ENCODE results near the gene ATP8B4.

DNA sequence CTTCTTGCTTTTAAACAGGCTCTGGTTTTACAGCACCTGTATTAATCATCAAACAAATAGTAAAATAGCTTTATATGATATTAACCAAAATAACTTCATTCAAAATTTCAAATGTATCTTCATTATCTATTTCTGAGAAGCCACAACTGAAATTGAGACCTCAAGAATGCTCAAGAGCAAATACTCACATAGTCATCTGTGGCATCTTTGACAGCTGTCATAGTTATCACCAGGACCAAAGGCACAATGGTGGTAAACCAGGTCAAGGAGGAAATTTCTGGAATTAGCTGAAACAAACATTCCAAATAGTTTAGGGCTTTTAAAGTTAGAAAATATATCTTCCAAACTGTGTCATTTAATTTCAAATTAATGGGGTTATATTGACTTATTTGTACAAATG is 74.6 kb downstream of the ATP8B4 start:
- TF ChIP-seq POLR2A (IDR thresholded peaks at IDR 0.05; ENCODE audit: low read depth, low read length) (no peak), POU2F2 (IDR thresholded peaks at IDR 0.05; ENCODE audit: low read depth, low read length) (no peak), TAF1 (IDR thresholded peaks at IDR 0.05; ENCODE audit: low read depth, low read length) (no peak), POLR2AphosphoS5 (IDR thresholded peaks at IDR 0.05; ENCODE audit: low read depth, low read length) (no peak), PAX5 (IDR thresholded peaks at IDR 0.05; ENCODE audit: insufficient read depth, low read length, severe bottlenecking) (no peak)
